ENCODE results near the gene BMP8B. TPM values are rescaled to one million over a fixed set of nuclear protein-coding genes. Genes with fewer than 3 reads are reported as not detected.

The BMP8B gene
- total and polyA plus RNA-seq, 2 of the 8 experiments (the other 6 are each of a cell fraction or from before 2014, with no cell fraction given), result 0.37 to 0.50 TPM

DNA sequence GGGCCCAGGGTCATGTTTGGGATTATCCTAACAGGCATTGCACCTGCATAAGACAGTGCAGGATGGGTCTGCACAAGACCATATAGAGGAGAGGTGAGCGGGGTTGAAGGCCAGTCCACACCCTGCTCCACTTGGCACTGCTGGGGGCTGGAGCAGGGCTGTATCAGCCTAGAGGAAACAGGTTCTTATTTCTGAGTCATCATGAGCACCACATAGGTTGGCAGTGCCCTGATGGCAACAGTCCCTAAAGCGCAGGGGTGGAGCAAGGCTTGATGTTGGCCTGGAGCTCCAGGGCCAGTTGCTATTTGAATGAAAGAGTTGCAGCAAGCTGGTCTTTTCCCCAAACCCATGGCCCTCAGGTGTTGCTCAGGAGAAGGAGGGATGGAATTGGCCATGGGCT lies 29.8 kb upstream of the BMP8B start (continued):
- TF ChIP-seq EZH2 (IDR thresholded peaks at IDR 0.05; ENCODE audit: low read depth, low read length, severe bottlenecking) (no peak), SP2 (IDR thresholded peaks at IDR 0.05; ENCODE audit: low read length) (no peak)
